Fibroblast of lung (primary cell): ENCODE data around the gene ITGA8. TPM values are rescaled to one million over a fixed set of nuclear protein-coding genes. Genes with fewer than 3 reads are reported as not detected.
A peak's percentile ranks its signal among the peaks of the same experiment; 100 is the strongest.

Experiments
- DNase-seq, 2 donors: peaks; one replicate each; pipeline versions ENCODE4 v3.0.0 to v3.0.0-alpha.2; 2010; ENCODE audit warnings: low read depth in 2 of 2
- H2AFZ ChIP-seq: 2 replicates; pipeline ENCODE4 v1.5.1; 2012; ENCODE audit warnings: low read length, control low read depth, inconsistent platforms
- H3K27ac ChIP-seq: 2 replicates; pipeline ENCODE4 v1.5.1; 2011; ENCODE audit warnings: low read length, control low read depth; ENCODE audit not compliant: insufficient read depth
- H3K27me3 ChIP-seq: 2 replicates; pipeline ENCODE4 v1.5.1; 2011; ENCODE audit warnings: mild to moderate bottlenecking, low read length; ENCODE audit not compliant: control insufficient read depth, insufficient read depth
- H3K36me3 ChIP-seq: 2 replicates; pipeline ENCODE4 v1.5.1; 2011; ENCODE audit warnings: low read length; ENCODE audit not compliant: control insufficient read depth, insufficient read depth
- H3K4me1 ChIP-seq: 2 replicates; pipeline ENCODE4 v1.5.1; 2011; ENCODE audit warnings: low read length; ENCODE audit not compliant: control insufficient read depth, insufficient read depth; ENCODE audit errors: extremely low read depth
- H3K4me2 ChIP-seq: 2 replicates; pipeline ENCODE4 v1.5.1; 2011; ENCODE audit warnings: low read length, control low read depth; ENCODE audit not compliant: insufficient read depth; ENCODE audit errors: extremely low read depth
- H3K4me3 ChIP-seq, 4 experiments: fragments of 200-600 bp in 1 of 4; sonication (generic) in 1 of 4; replicated peaks in 1 of 4; 2 replicates each; pipeline ENCODE4 v1.5.1; 2011 to 2016; ENCODE audit warnings: low read length in 4 of 4, low read depth in 3 of 4, mild to moderate bottlenecking in 3 of 4, control low read depth in 2 of 4, inconsistent platforms in 1 of 4, mixed read lengths in 1 of 4; ENCODE audit not compliant: insufficient read depth in 1 of 4; ENCODE audit errors: control extremely low read depth in 1 of 4
- H3K79me2 ChIP-seq: 2 replicates; pipeline ENCODE4 v1.5.1; 2012; ENCODE audit warnings: mild to moderate bottlenecking, low read length, inconsistent platforms; ENCODE audit not compliant: control insufficient read depth, insufficient read depth
- H3K9ac ChIP-seq: 2 replicates; pipeline ENCODE4 v1.5.1; 2011; ENCODE audit warnings: mild to moderate bottlenecking, low read length, control low read depth; ENCODE audit not compliant: insufficient read depth
- H3K9me3 ChIP-seq: 2 replicates; pipeline ENCODE4 v1.5.1; 2012; ENCODE audit warnings: low read depth, low read length; ENCODE audit not compliant: control insufficient read depth, insufficient read depth
- H4K20me1 ChIP-seq: 2 replicates; pipeline ENCODE4 v1.5.1; 2011; ENCODE audit warnings: low read length; ENCODE audit not compliant: control insufficient read depth, insufficient read depth; ENCODE audit errors: extremely low read depth
- CTCF ChIP-seq, 2 donors: IDR thresholded peaks in 1 of 2; conservative IDR thresholded peaks in 1 of 2; 1 replicate in 1 of 2; 2 replicates in 1 of 2; pipeline ENCODE4 v1.5.1; 2011 to 2012; ENCODE audit warnings: low read length in 2 of 2, control low read depth in 1 of 2, inconsistent platforms in 1 of 2, low read depth in 1 of 2, mild to moderate bottlenecking in 1 of 2
- EZH2 ChIP-seq: IDR thresholded peaks from 2 replicates; pipeline ENCODE4 v1.5.1; 2012; ENCODE audit warnings: low read length, control low read depth, mild to moderate bottlenecking; ENCODE audit errors: missing control alignments
- polyA plus RNA-seq, 2 donors: library from polyadenylated mRNA; depleted of rRNA in 1 of 2; stranded (reverse) in 1 of 2; unstranded in 1 of 2; fragments of >200 nt; gene quantifications; 2 replicates each; pipeline ENCODE4 v1.2.1, GENCODE V29; 2011 to 2012; ENCODE audit warnings: missing spikeins in 1 of 2
- total RNA-seq: library from RNA; depleted of rRNA; stranded (reverse); fragments of >200 nt; gene quantifications from 2 replicates; pipeline ENCODE4 v1.2.1, GENCODE V29; 2014

Gene ITGA8
- total and polyA plus RNA-seq, 2 donors (not counting 1 experiment from before 2014, with no cell fraction given) = 0.62 to 0.99 TPM

DNA sequence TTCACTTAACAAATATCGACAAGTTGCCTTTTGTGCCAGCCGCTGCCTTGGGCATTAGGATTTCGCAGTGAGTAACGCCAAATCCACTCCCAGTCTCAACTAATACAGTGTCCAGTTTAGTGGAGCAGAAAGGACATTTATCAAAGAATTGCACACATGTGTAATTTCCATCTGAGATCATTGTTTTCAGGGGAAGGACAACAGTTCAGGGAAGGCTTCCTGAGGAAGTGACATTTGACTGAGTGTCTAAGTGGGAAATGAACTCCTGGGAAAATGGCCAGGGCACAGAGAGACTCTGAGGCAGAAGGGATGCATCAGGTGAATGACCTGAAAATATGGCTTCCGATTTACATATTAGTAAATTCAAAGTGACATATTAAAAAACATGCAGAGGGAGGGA, 89.4 kb downstream of the ITGA8 start:
- no peak overlapping the region for H3K27ac ChIP-seq
- no peak for DNase-seq
- H4K20me1 ChIP-seq = no peaks in the 10 kb centered on the region

DNA sequence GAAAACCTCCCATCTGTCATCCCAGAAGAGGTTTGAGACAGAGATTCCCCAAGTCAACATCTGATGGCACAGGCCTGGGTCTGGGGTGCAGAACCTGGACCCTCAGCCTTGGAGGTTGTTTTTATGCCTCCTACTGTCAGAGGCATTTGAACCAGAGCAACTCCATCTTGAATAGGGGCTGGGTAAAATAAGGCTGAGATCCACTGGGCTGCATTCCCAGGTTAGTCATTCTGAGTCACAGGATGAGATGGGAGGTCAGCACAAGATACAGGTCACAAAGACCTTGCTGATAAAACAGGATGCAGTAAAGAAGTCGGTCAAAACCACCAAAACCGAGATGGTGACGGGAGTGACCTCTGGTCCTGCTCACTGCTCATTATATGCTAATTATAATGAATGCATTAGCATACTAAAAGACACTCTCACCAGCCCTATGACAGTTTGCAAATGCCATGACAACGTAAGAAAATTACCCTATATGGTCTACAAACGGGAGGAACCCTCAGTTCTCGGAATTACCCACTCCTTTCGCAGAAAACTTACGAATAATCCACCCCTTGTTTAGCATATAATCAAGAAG, 92.0 kb downstream of the ITGA8 start:
- Histone ChIP-seq H3K4me3 (no peak overlapping the region), H3K79me2 (no peaks in the 10 kb centered on the region), H3K4me1 (no peaks in the 10 kb centered on the region), H3K36me3 (no peaks in the 10 kb centered on the region), H3K27ac (no peak overlapping the region), H3K9ac (no peak overlapping the region), H3K4me2 (no peak overlapping the region), H2AFZ (no peak overlapping the region), H3K27me3 (no peaks in the 10 kb centered on the region), H4K20me1 (no peaks in the 10 kb centered on the region), H3K9me3 (no peaks in the 10 kb centered on the region)
- TF ChIP-seq CTCF (conservative IDR thresholded peaks at IDR 0.05 in 1 of 2, IDR thresholded peaks at IDR 0.05 in 1 of 2; ENCODE audit: low read depth in 1 of 2, low read length in 2 of 2) (no peak), EZH2 (no peak)
- DNase-seq = peak in 1 of 2 donors; percentile 31

More for the DNA sequence above, 89.4 kb downstream of the ITGA8 start:
- H3K9me3 ChIP-seq = no peaks in the 10 kb centered on the region
- H3K4me1 ChIP-seq = no peaks in the 10 kb centered on the region
- no peak overlapping the region for H2AFZ ChIP-seq
- no peak overlapping the region for H3K4me3 ChIP-seq
- H3K9ac ChIP-seq = no peak overlapping the region
- TF ChIP-seq EZH2 (no peak), CTCF (conservative IDR thresholded peaks at IDR 0.05 in 1 of 2, IDR thresholded peaks at IDR 0.05 in 1 of 2; ENCODE audit: low read depth in 1 of 2, low read length in 2 of 2) (no peak)
- H3K27me3 ChIP-seq = no peaks in the 10 kb centered on the region
- H3K36me3 ChIP-seq = no peaks in the 10 kb centered on the region
- H3K4me2 ChIP-seq = no peak overlapping the region
- H3K79me2 ChIP-seq = no peaks in the 10 kb centered on the region

DNA sequence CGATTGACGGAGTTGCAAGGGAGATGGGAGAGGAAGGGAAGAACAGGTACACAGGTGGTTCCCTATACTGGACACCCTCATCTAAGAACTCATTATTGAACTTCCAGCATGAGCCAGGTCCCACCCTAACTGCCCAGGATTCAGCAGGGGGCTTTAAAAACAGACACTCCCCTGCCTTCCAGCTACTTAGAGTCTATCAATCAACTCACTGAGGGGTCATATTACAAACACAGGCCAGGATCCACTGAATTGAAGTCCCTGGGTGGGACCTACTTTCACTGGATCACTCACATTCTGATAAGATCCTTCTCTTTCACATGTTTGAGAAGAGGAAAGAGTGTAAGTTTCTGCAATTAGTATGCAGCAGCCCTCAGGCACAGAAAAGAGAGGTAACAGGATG, 92.8 kb downstream of the ITGA8 start:
- Histone ChIP-seq H4K20me1 (no peaks in the 10 kb centered on the region), H2AFZ (no peak overlapping the region), H3K9ac (no peak overlapping the region), H3K4me2 (no peak overlapping the region), H3K9me3 (no peaks in the 10 kb centered on the region), H3K36me3 (no peaks in the 10 kb centered on the region), H3K27me3 (no peaks in the 10 kb centered on the region), H3K4me3 (no peak overlapping the region), H3K27ac (no peak overlapping the region), H3K4me1 (no peaks in the 10 kb centered on the region), H3K79me2 (no peaks in the 10 kb centered on the region)
- TF ChIP-seq CTCF (conservative IDR thresholded peaks at IDR 0.05 in 1 of 2, IDR thresholded peaks at IDR 0.05 in 1 of 2; ENCODE audit: low read depth in 1 of 2, low read length in 2 of 2) = no peak
- no peak for TF ChIP-seq EZH2
- DNase-seq = no peak
